ENCODE data around the gene TRIP10. TPM values are rescaled to one million over a fixed set of nuclear protein-coding genes. Genes with fewer than 3 reads are reported as not detected.

TRIP10 gene
- 76.2 and 88.9 TPM in 2 replicates for total RNA-seq

GRCh38 chr19:6739390-6739882 is at the start of gene TRIP10:
Gene TRIP10, plus strand, starts transcription at chr19:6739680. Its CDS starts 82 bp downstream, at chr19:6739762.

GRCh38 chr19:6720369-6721137 is 18.9 kb upstream of the TRIP10 start, which contains the start of gene C3:
Gene C3, minus strand, starts transcription at chr19:6720650. Its CDS starts 61 bp downstream, at chr19:6720589.

GRCh38 chr19:6737284-6737872 is 2.1 kb upstream of the TRIP10 start, which contains the start of gene GPR108:
Gene GPR108, minus strand, starts transcription at chr19:6737580. Its CDS starts 4 bp downstream, at chr19:6737576.

GRCh38 chr19:6767357-6768235 is 28.1 kb downstream of the TRIP10 start, which contains the start of gene SH2D3A:
Gene SH2D3A, minus strand, starts transcription at chr19:6767435. Its CDS starts 3,687 bp downstream, at chr19:6763748.

GRCh38 chr19:6772028-6772865 is 32.8 kb downstream of the TRIP10 start, which contains the start of gene VAV1:
Gene VAV1, plus strand, starts transcription at chr19:6772708. Its CDS starts 100 bp downstream, at chr19:6772808.

Other genes starting within 250 kb of the TRIP10 start
- 0.14 TPM in 1 of 2 replicates, not detected in the other for gene TUBB4A, start 237.4 kb upstream of the TRIP10 start, total RNA-seq
- gene TNFSF9, start 208.7 kb upstream of the TRIP10 start, total RNA-seq, result 31.6 and 32.9 TPM in 2 replicates
- gene CD70, start 148.5 kb upstream of the TRIP10 start, total RNA-seq, result 0.35 TPM in 1 of 2 replicates, not detected in the other
- gene TNFSF14, start 69.5 kb upstream of the TRIP10 start, total RNA-seq, result not detected in 2 replicates
- gene C3, start 19.0 kb upstream of the TRIP10 start, total RNA-seq, result 5.4 and 11.2 TPM in 2 replicates
- gene GPR108, start 2.1 kb upstream of the TRIP10 start, total RNA-seq, result 56.4 and 60.9 TPM in 2 replicates
- 64.3 and 65.2 TPM in 2 replicates for gene SH2D3A, start 27.8 kb downstream of the TRIP10 start, total RNA-seq
- gene VAV1, start 33.0 kb downstream of the TRIP10 start, total RNA-seq, result 2.3 and 2.8 TPM in 2 replicates
- not detected in 2 replicates for gene ADGRE1, start 147.9 kb downstream of the TRIP10 start, total RNA-seq

Data from airway epithelial cell (primary cell).